Caco-2 (cell line): ENCODE results near the gene WWP2. TPM values are rescaled to one million over a fixed set of nuclear protein-coding genes. Genes with fewer than 3 reads are reported as not detected.

Experiments used
- BruUV-seq: library from RNA; stranded (reverse); fragments of 400-500 nt; replicated peaks from 2 replicates; lab custom pipeline; 2021; lab: Mats Ljungman, UMichigan
- CTCF ChIA-PET: fragments of 300-600 bp; sonication (Branson Sonifier 250); formaldehyde crosslinking; loops from one replicate; lab custom pipeline; 2022; ENCODE audit warnings: antibody characterized with exemption; lab: Charles Lee
- POLR2A ChIA-PET: fragments of 300-600 bp; sonication (Branson Sonifier 250); formaldehyde crosslinking; loops from one replicate; lab custom pipeline; 2022; ENCODE audit warnings: antibody characterized with exemption; lab: Charles Lee
- DNase-seq, 2 experiments: peaks; one replicate each; pipeline versions ENCODE4 v3.0.0 to v3.0.0-alpha.2; 2020 to 2022
- H3K27me3 ChIP-seq: replicated peaks from 2 replicates; pipeline ENCODE4 v1.6.0; 2011; ENCODE audit warnings: low read length; ENCODE audit not compliant: control insufficient read depth, insufficient read depth
- H3K36me3 ChIP-seq: 2 replicates; pipeline ENCODE4 v1.5.1; 2011; ENCODE audit warnings: low read length; ENCODE audit not compliant: control insufficient read depth, insufficient read depth
- H3K4me1 ChIP-seq: fragments of 250-450 bp; sonication (Bioruptor Pico); 2 replicates; pipeline ENCODE4 v1.5.1; 2020; ENCODE audit warnings: mild to moderate bottlenecking
- H3K4me3 ChIP-seq: 2 replicates; pipeline ENCODE4 v1.5.1; 2011; ENCODE audit warnings: low read depth, mild to moderate bottlenecking, control low read depth, low read length
- H3K9me3 ChIP-seq: fragments of 250-450 bp; sonication (Bioruptor Pico); 2 replicates; pipeline ENCODE4 v1.5.1; 2020; ENCODE audit warnings: mild to moderate bottlenecking, moderate library complexity
- H3K27ac Mint-ChIP-seq: one replicate; pipeline ENCODE4 v1.8.0; 2022; ENCODE audit warnings: mixed read lengths; ENCODE audit not compliant: unreplicated experiment
- H3K27me3 Mint-ChIP-seq: one replicate; pipeline ENCODE4 v1.8.0; 2022; ENCODE audit warnings: mixed read lengths; ENCODE audit not compliant: insufficient read depth, unreplicated experiment
- H3K36me3 Mint-ChIP-seq: one replicate; pipeline ENCODE4 v1.8.0; 2022; ENCODE audit warnings: mild to moderate bottlenecking, mixed read lengths; ENCODE audit not compliant: insufficient read depth, unreplicated experiment
- H3K4me1 Mint-ChIP-seq: one replicate; pipeline ENCODE4 v1.8.0; 2022; ENCODE audit warnings: low read depth, mixed read lengths; ENCODE audit not compliant: unreplicated experiment
- H3K4me3 Mint-ChIP-seq: one replicate; pipeline ENCODE4 v1.8.0; 2022; ENCODE audit warnings: mild to moderate bottlenecking, moderate library complexity, mixed read lengths; ENCODE audit not compliant: unreplicated experiment
- H3K9me3 Mint-ChIP-seq: one replicate; pipeline ENCODE4 v1.8.0; 2022; ENCODE audit warnings: mixed read lengths; ENCODE audit not compliant: unreplicated experiment
- intact Hi-C: fragments of 100-400 bp; cut with micrococcal nuclease; formaldehyde crosslinking; loops from one replicate; pipeline ENCODE4 v1.10.0; 2022; ENCODE audit not compliant: unreplicated experiment
- total RNA-seq: library from RNA; stranded (reverse); gene quantifications from 2 replicates; pipeline ENCODE4 v1.2.3, GENCODE V29; 2022
- TF ChIP-seq, protein P1 (sequence below), 2 experiments: fragments of 200-600 bp in 1 of 2; IDR thresholded peaks; 1 replicate in 1 of 2; 2 replicates in 1 of 2; pipeline versions ENCODE4 v1.5.1 to v1.8.0; 2011 to 2022; ENCODE audit warnings: antibody characterized with exemption in 1 of 2, control low read depth in 1 of 2, inconsistent platforms in 1 of 2, low read depth in 1 of 2, low read length in 1 of 2, mild to moderate bottlenecking in 1 of 2, moderate library complexity in 1 of 2; ENCODE audit not compliant: insufficient read depth in 1 of 2, severe bottlenecking in 1 of 2, unreplicated experiment in 1 of 2

WWP2 gene
- total RNA-seq, 1 experiment from 2014 or later: 39.7 TPM

- CTCF ChIA-PET: no interaction called here
- no peaks in the 10 kb centered on the region for H3K4me1 ChIP-seq
- H3K4me1 Mint-ChIP-seq: no peaks in the 10 kb centered on the region
- no peak overlapping the region for H3K27ac Mint-ChIP-seq
- TSS peak; percentile 81 for BruUV-seq
- POLR2A ChIA-PET: interaction anchor here (0.6 kb wide), 1 partner anchor 12 kb away, joined by 5 read pairs; the partner anchor contains the start of gene NOB1
- intact Hi-C loops: no loop called here
- no peaks in the 10 kb centered on the region for H3K9me3 ChIP-seq
- H3K36me3 ChIP-seq: peaks cover 4% of the 10 kb centered on the region; the same call in 1 of the 2 replicates
- H3K9me3 Mint-ChIP-seq: no peaks in the 10 kb centered on the region
- H3K4me3 Mint-ChIP-seq: no peak overlapping the region
- peaks cover 74% of the 10 kb centered on the region for H3K36me3 Mint-ChIP-seq
- no peak overlapping the region for H3K4me3 ChIP-seq
- no peak for DNase-seq
- H3K27me3 ChIP-seq: no peaks in the 10 kb centered on the region
- H3K27me3 Mint-ChIP-seq: no peaks in the 10 kb centered on the region
- TF ChIP-seq, protein P1, sequence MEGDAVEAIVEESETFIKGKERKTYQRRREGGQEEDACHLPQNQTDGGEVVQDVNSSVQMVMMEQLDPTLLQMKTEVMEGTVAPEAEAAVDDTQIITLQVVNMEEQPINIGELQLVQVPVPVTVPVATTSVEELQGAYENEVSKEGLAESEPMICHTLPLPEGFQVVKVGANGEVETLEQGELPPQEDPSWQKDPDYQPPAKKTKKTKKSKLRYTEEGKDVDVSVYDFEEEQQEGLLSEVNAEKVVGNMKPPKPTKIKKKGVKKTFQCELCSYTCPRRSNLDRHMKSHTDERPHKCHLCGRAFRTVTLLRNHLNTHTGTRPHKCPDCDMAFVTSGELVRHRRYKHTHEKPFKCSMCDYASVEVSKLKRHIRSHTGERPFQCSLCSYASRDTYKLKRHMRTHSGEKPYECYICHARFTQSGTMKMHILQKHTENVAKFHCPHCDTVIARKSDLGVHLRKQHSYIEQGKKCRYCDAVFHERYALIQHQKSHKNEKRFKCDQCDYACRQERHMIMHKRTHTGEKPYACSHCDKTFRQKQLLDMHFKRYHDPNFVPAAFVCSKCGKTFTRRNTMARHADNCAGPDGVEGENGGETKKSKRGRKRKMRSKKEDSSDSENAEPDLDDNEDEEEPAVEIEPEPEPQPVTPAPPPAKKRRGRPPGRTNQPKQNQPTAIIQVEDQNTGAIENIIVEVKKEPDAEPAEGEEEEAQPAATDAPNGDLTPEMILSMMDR (IDR thresholded peaks at IDR 0.05; ENCODE audit: insufficient read depth in 1 of 2, low read depth in 1 of 2, low read length in 1 of 2, severe bottlenecking in 1 of 2, unreplicated experiment in 1 of 2): no peak
Observed at GRCh38 chr16:69741951-69742904, 19.9 kb upstream of the WWP2 start.

DNA sequence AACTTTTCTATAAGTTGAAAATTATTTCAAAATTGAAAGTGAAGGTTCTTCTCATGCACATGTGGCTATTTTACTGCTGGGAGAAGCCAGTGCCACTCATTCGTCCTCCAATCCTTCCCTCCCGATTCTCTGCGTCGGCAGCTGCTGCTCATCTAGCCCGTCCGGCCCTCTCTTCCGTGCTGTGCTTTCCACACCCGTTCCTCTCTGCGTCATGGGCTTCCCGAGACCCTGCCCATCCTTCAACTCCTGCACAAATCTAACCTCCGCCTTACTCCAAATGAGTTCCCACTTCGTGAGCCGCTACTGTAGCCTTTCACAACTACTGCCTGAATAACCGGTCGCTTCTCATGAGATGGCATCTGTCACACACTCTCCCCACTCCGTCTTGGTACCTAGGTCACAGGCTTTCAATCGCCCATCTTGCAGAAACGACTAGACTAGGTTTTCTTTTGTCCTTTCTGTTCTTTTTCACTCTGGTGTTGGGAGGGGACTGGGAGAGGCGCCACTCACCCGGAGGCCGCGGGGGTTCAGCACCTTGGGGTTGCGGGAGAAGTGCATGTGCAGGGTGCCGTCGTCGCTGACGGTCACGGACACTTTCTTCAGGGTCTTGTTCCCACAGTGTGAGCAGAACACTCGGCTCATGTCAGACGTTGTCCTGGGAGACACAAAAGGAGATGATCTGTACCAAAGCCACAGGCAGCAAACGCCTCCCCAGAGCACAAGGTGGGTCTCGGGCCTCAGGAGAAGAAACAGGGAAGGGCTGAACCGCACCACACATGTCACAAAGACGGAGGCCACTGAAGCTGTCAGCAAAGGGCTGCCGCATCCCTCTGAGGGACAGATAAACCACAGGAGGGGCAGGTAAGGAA, 17.5 kb upstream of the WWP2 start:
- ChIA-PET POLR2A (no interaction called here), CTCF (no interaction called here)
- no TSS peak for BruUV-seq
- intact Hi-C loops: no loop called here
- TF ChIP-seq, protein P1 (IDR thresholded peaks at IDR 0.05; ENCODE audit: insufficient read depth in 1 of 2, low read depth in 1 of 2, low read length in 1 of 2, severe bottlenecking in 1 of 2, unreplicated experiment in 1 of 2): no peak
- no peak overlapping the region for H3K4me3 Mint-ChIP-seq
- Histone ChIP-seq H3K4me1 (no peaks in the 10 kb centered on the region), H3K4me3 (no peak overlapping the region), H3K9me3 (no peaks in the 10 kb centered on the region), H3K27me3 (no peaks in the 10 kb centered on the region), H3K36me3 (peaks cover 7% of the 10 kb centered on the region; the same call in 1 of the 2 replicates)
- no peaks in the 10 kb centered on the region for H3K9me3 Mint-ChIP-seq
- H3K27me3 Mint-ChIP-seq: no peaks in the 10 kb centered on the region
- no peaks in the 10 kb centered on the region for H3K4me1 Mint-ChIP-seq
- no peak for DNase-seq
- peaks cover 92% of the 10 kb centered on the region for H3K36me3 Mint-ChIP-seq
- H3K27ac Mint-ChIP-seq: no peak overlapping the region

GRCh38 chr16:69745232-69745612, 16.9 kb upstream of the WWP2 start:
- peaks cover 92% of the 10 kb centered on the region for H3K36me3 Mint-ChIP-seq
- H3K27ac Mint-ChIP-seq: no peak overlapping the region
- H3K36me3 ChIP-seq: peaks cover 6% of the 10 kb centered on the region; the same call in 1 of the 2 replicates
- no peak overlapping the region for H3K4me3 ChIP-seq
- TF ChIP-seq, protein P1 (IDR thresholded peaks at IDR 0.05; ENCODE audit: insufficient read depth in 1 of 2, low read depth in 1 of 2, low read length in 1 of 2, severe bottlenecking in 1 of 2, unreplicated experiment in 1 of 2): no peak
- no peaks in the 10 kb centered on the region for H3K27me3 Mint-ChIP-seq
- no peaks in the 10 kb centered on the region for H3K9me3 Mint-ChIP-seq
- DNase-seq: no peak
- H3K4me3 Mint-ChIP-seq: no peak overlapping the region
- no peaks in the 10 kb centered on the region for H3K4me1 Mint-ChIP-seq
- intact Hi-C loops: no loop called here
- POLR2A ChIA-PET: no interaction called here
- no TSS peak for BruUV-seq
- no peaks in the 10 kb centered on the region for H3K27me3 ChIP-seq
- CTCF ChIA-PET: no interaction called here
- no peaks in the 10 kb centered on the region for H3K4me1 ChIP-seq
- no peaks in the 10 kb centered on the region for H3K9me3 ChIP-seq
